Measurements from ENCODE around the gene IFT25. TPM values are rescaled to one million over a fixed set of nuclear protein-coding genes. Genes with fewer than 3 reads are reported as not detected.

The IFT25 gene
- total RNA-seq, 3 donors from 2014 or later (not counting 1 experiment from before 2014, with no cell fraction given) = 41.5 to 54.6 (median 41.6) TPM

DNA sequence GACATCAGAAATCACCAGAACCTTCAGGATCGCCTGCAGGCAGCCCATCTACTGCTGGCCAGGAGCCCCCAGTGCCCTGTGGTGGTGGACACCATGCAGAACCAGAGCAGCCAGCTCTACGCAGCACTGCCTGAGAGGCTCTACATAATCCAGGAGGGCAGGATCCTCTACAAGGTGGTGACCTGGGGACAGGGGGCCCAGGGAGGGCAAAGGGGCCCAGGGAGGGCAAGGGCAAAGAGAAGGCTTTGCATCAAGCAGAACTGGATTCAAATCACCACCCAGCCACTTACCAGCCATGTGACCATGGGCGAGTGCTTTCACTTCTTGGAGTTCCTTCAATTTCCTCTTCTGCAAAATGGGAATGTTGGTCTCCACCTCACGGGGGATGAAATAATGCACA, 39.4 kb downstream of the IFT25 start:
- Mint-ChIP-seq H3K9me3 (no peaks in the 10 kb centered on the region), H3K27ac (no peak overlapping the region), H3K36me3 (no peaks in the 10 kb centered on the region), H3K27me3 (ENCODE audit: low read depth in 2 of 2) (no peaks in the 10 kb centered on the region), H3K4me1 (no peaks in the 10 kb centered on the region), H3K4me3 (no peak overlapping the region)
- no peaks in the 10 kb centered on the region for H3K27me3 ChIP-seq (ENCODE audit: control insufficient read depth, insufficient read depth, low read length)
- H3K4me1 ChIP-seq (ENCODE audit: control insufficient read depth, insufficient read depth, low read length) = no peaks in the 10 kb centered on the region
- no peaks in the 10 kb centered on the region for H3K36me3 ChIP-seq (ENCODE audit: control insufficient read depth, insufficient read depth, low read length)
- no peak overlapping the region for H3K4me3 ChIP-seq (ENCODE audit: low read length)
- 88% methylated on average over 4 of the region's 4 CpGs for WGBS (ENCODE audit: insufficient coverage)
- DNase-seq (no peak), ATAC-seq (no peak)
- no peaks in the 10 kb centered on the region for H3K9me3 ChIP-seq (ENCODE audit: control insufficient read depth, insufficient read depth, low read length)
- TF ChIP-seq, protein P1, sequence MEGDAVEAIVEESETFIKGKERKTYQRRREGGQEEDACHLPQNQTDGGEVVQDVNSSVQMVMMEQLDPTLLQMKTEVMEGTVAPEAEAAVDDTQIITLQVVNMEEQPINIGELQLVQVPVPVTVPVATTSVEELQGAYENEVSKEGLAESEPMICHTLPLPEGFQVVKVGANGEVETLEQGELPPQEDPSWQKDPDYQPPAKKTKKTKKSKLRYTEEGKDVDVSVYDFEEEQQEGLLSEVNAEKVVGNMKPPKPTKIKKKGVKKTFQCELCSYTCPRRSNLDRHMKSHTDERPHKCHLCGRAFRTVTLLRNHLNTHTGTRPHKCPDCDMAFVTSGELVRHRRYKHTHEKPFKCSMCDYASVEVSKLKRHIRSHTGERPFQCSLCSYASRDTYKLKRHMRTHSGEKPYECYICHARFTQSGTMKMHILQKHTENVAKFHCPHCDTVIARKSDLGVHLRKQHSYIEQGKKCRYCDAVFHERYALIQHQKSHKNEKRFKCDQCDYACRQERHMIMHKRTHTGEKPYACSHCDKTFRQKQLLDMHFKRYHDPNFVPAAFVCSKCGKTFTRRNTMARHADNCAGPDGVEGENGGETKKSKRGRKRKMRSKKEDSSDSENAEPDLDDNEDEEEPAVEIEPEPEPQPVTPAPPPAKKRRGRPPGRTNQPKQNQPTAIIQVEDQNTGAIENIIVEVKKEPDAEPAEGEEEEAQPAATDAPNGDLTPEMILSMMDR (IDR thresholded peaks at IDR 0.05) = no peak
- no peak overlapping the region for H3K27ac ChIP-seq (ENCODE audit: low read length)
- intact Hi-C loops (cut with micrococcal nuclease) = no loop called here

DNA sequence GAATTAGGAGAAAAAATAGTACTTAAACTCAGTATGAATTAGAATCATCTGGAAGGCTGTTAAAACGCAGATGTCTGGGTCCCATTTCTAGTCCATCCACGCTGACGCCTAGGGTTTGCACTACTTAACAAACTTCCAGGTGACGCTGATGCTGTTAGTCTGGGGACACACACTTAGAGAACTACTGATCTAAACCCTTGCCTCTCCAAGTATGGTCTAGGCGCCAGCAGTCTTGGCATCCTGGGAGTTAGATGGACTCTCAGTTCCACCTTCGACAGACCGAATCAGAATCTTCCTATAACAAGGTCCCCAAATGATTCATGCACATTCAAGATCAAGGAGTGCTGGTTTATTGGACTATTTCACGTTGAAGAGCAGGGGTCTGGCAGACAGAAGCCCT, 40.0 kb downstream of the IFT25 start:
- Mint-ChIP-seq H3K27ac (no peak overlapping the region), H3K4me1 (no peaks in the 10 kb centered on the region), H3K27me3 (ENCODE audit: low read depth in 2 of 2) (no peaks in the 10 kb centered on the region), H3K36me3 (no peaks in the 10 kb centered on the region), H3K4me3 (no peak overlapping the region), H3K9me3 (no peaks in the 10 kb centered on the region)
- WGBS (ENCODE audit: insufficient coverage) = 98% methylated on average over 8 of the region's 8 CpGs
- intact Hi-C loops (cut with micrococcal nuclease) = no loop called here
- Histone ChIP-seq H3K27ac (ENCODE audit: low read length) (no peak overlapping the region), H3K4me3 (ENCODE audit: low read length) (no peak overlapping the region), H3K27me3 (ENCODE audit: control insufficient read depth, insufficient read depth, low read length) (no peaks in the 10 kb centered on the region), H3K36me3 (ENCODE audit: control insufficient read depth, insufficient read depth, low read length) (no peaks in the 10 kb centered on the region), H3K4me1 (ENCODE audit: control insufficient read depth, insufficient read depth, low read length) (no peaks in the 10 kb centered on the region), H3K9me3 (ENCODE audit: control insufficient read depth, insufficient read depth, low read length) (no peaks in the 10 kb centered on the region)
- DNase-seq = no peak
- TF ChIP-seq, protein P1 (IDR thresholded peaks at IDR 0.05) = no peak
- ATAC-seq = no peak

DNA sequence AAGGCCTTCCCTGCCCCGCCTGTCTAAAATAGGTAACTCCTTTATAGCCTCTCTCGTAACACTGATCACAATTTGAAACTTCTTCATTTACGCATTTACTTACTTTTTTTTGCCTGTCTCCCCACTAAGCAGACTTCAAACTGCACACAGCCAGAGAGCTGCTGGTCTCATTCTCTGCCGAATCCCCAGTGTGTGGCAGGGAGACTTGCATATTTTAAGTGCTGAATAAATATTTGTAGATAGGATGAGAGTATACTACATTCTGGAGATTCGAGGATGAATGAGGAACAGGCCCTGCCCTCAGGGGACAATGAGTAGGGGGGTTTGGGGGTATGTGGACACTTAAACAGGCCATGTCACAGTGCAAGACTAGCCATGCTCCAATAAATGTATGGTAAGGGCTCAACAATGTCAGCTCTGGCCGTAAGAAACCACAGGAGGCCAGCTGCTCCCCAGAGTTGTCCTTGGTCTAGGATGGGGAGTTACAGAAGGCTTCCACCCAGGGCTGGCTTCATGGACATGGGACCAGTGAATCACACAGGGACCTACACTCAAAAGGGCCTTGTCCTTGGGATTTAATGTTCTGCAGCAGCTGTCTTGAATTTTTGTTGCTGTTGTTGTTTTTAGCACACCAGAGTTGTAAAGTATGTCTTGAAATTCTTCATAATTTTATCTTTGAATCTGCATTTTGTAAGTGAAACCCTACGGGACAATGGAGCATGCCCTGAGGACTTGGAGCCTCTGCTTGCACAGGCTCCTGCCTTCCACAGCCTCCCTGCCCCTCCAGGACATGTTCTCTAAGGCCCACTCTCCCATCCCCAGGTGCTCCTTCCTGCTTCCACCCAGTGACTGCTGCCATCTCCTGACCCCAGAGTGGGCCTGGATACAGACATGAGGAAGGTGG, 43.0 kb downstream of the IFT25 start:
- H3K4me1 Mint-ChIP-seq = no peaks in the 10 kb centered on the region

More for the DNA sequence above, 43.0 kb downstream of the IFT25 start:
- no peaks in the 10 kb centered on the region for H3K27me3 ChIP-seq (ENCODE audit: control insufficient read depth, insufficient read depth, low read length)
- intact Hi-C loops (cut with micrococcal nuclease) = no loop called here
- Mint-ChIP-seq H3K27me3 (ENCODE audit: low read depth in 2 of 2) (no peaks in the 10 kb centered on the region), H3K27ac (no peak overlapping the region), H3K4me3 (no peak overlapping the region), H3K9me3 (no peaks in the 10 kb centered on the region), H3K36me3 (no peaks in the 10 kb centered on the region)
- 90% methylated on average over 7 of the region's 7 CpGs for WGBS (ENCODE audit: insufficient coverage)
- no peak for DNase-seq
- no peaks in the 10 kb centered on the region for H3K4me1 ChIP-seq (ENCODE audit: control insufficient read depth, insufficient read depth, low read length)
- no peaks in the 10 kb centered on the region for H3K36me3 ChIP-seq (ENCODE audit: control insufficient read depth, insufficient read depth, low read length)
- H3K27ac ChIP-seq (ENCODE audit: low read length) = no peak overlapping the region
- no peaks in the 10 kb centered on the region for H3K9me3 ChIP-seq (ENCODE audit: control insufficient read depth, insufficient read depth, low read length)
- TF ChIP-seq, protein P1 (IDR thresholded peaks at IDR 0.05) = no peak
- no peak for ATAC-seq
- H3K4me3 ChIP-seq (ENCODE audit: low read length) = no peak overlapping the region

Measured in natural killer cell (primary cell).